Neural crest cell (in vitro differentiated cells): ENCODE measurements around the gene OSBPL2. TPM values are rescaled to one million over a fixed set of nuclear protein-coding genes. Genes with fewer than 3 reads are reported as not detected.

Experiments
- DNase-seq: peaks from one replicate; pipeline ENCODE4 v3.0.0; 2021; ENCODE audit warnings: low read depth, mixed read lengths, low spot score
- H3K27ac Mint-ChIP-seq: one replicate; pipeline ENCODE4 v1.8.0; 2021; ENCODE audit warnings: mild to moderate bottlenecking, mixed read lengths; ENCODE audit not compliant: unreplicated experiment
- H3K27me3 Mint-ChIP-seq: 2 replicates; pipeline ENCODE4 v1.8.0; 2021; ENCODE audit warnings: low read depth, mild to moderate bottlenecking, mixed read lengths
- H3K36me3 Mint-ChIP-seq: 2 replicates; pipeline ENCODE4 v1.8.0; 2021; ENCODE audit warnings: low read depth, mild to moderate bottlenecking, mixed read lengths
- H3K4me1 Mint-ChIP-seq: 2 replicates; pipeline ENCODE4 v1.8.0; 2021; ENCODE audit warnings: mixed read lengths
- H3K4me3 Mint-ChIP-seq: one replicate; pipeline ENCODE4 v1.8.0; 2021; ENCODE audit warnings: mild to moderate bottlenecking, mixed read lengths
- H3K9me3 Mint-ChIP-seq: 2 replicates; pipeline ENCODE4 v1.8.0; 2021; ENCODE audit warnings: mixed read lengths
- total RNA-seq: library from RNA; stranded (reverse); gene quantifications from 2 replicates; pipeline ENCODE4 v1.2.1, GENCODE V29; 2021
- TF ChIP-seq, protein P1 (sequence below): fragments of 200-600 bp; sonication (generic); conservative IDR thresholded peaks from 2 replicates; pipeline ENCODE4 v1.5.0; 2021; ENCODE audit warnings: antibody characterized with exemption, mild to moderate bottlenecking

Gene OSBPL2
- total RNA-seq, 1 donor from 2014 or later: 33.1 TPM

DNA sequence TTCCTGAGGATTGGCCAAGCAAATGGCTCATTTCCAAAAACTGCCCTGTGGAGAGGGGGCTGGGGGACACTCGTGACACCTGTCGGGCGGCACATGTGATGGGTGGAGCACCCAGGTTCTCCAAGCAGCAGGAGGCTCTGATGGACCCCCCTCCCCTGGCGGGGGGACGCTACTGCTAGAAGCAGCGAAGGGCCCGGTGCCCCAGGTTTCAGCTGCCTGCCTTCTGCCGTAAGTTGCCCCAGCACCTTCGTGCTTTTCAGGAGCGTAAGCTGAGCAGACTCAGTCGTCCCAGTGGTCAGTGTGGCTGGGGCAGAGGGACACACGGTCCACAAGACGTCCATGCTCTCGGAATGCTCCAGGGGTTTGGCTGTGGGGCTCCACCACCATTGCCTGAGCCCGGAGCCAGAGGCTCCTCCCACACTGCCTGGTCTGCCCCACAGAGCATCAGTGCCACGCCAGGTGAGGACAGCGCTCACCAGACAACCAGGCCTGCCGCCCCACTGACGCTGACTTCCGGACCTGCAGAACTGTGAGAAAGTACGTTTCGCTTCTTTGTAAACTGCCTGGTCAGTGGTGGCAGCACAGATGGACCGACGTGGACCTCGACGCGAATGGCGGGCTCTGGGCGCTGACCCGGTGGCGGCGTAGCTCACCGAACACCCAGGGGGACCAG lies 60.4 kb downstream of the OSBPL2 start:
- H3K36me3 Mint-ChIP-seq: no peaks in the 10 kb centered on the region
- no peak overlapping the region for H3K4me3 Mint-ChIP-seq
- TF ChIP-seq, protein P1, sequence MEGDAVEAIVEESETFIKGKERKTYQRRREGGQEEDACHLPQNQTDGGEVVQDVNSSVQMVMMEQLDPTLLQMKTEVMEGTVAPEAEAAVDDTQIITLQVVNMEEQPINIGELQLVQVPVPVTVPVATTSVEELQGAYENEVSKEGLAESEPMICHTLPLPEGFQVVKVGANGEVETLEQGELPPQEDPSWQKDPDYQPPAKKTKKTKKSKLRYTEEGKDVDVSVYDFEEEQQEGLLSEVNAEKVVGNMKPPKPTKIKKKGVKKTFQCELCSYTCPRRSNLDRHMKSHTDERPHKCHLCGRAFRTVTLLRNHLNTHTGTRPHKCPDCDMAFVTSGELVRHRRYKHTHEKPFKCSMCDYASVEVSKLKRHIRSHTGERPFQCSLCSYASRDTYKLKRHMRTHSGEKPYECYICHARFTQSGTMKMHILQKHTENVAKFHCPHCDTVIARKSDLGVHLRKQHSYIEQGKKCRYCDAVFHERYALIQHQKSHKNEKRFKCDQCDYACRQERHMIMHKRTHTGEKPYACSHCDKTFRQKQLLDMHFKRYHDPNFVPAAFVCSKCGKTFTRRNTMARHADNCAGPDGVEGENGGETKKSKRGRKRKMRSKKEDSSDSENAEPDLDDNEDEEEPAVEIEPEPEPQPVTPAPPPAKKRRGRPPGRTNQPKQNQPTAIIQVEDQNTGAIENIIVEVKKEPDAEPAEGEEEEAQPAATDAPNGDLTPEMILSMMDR: no peak
- H3K27ac Mint-ChIP-seq: peak overlapping the region; percentile 43
- DNase-seq: no peak
- no peaks in the 10 kb centered on the region for H3K9me3 Mint-ChIP-seq
- peaks cover 14% of the 10 kb centered on the region for H3K4me1 Mint-ChIP-seq
- H3K27me3 Mint-ChIP-seq: peaks cover 2% of the 10 kb centered on the region

DNA sequence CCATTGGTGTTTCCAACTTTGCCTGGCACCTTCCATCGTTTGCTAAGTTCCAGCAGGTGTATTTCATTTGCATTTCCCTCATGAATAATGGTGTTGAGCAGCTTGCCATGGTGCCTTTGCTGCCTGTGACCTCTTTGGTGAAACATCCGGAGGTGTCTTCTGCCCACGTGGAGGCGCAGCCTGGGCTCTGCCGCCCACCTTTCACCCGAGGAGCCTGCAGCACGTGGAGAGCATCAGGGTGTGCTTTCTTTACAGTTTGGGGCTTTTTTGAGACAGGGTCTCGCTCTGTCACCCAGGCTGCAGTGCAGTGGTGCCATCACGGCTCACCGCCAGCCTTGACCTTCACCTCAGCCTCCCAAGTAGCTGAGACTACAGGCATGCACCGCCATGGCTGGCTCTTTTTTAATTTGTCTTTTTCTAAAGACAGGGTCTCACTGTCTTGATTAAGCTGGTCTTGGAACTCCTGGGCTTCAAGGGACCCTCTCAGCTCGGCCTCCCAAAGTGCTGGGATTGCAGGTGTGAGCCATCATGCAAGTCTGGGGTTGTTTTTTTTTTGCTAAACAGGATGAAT lies 61.4 kb downstream of the OSBPL2 start:
- Mint-ChIP-seq H3K9me3 (no peaks in the 10 kb centered on the region), H3K27ac (no peak overlapping the region), H3K27me3 (peaks cover 2% of the 10 kb centered on the region), H3K4me1 (peaks cover 18% of the 10 kb centered on the region), H3K36me3 (no peaks in the 10 kb centered on the region), H3K4me3 (no peak overlapping the region)
- DNase-seq: no peak
- TF ChIP-seq, protein P1: no peak

DNA sequence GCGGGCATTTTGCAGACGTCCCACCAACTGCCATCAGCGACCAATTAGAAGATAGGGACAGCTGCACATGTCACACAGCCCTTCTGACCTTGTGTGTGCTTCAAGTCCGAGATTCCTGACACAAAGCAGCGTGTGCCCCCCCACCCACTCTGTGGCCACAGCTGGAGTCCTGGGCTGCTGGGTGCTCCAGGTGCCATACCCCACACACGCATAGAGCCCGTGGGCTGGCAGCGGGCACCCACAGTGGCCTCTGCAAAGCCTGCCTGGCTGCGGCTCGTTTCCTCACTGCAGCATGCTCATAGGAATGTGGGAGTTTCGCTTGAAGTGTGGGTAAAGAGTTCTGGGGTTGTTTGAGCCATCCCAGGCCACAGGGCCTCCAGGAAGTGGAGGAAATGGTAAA lies 62.0 kb downstream of the OSBPL2 start:
- no peak overlapping the region for H3K27ac Mint-ChIP-seq
- DNase-seq: no peak
- H3K36me3 Mint-ChIP-seq: no peaks in the 10 kb centered on the region
- H3K4me3 Mint-ChIP-seq: no peak overlapping the region
- H3K27me3 Mint-ChIP-seq: peaks cover 2% of the 10 kb centered on the region
- TF ChIP-seq, protein P1: no peak
- peaks cover 18% of the 10 kb centered on the region for H3K4me1 Mint-ChIP-seq
- H3K9me3 Mint-ChIP-seq: no peaks in the 10 kb centered on the region

GRCh38 chr20:62301111-62301668 lies 62.9 kb downstream of the OSBPL2 start:
- Mint-ChIP-seq H3K27me3 (peaks cover 2% of the 10 kb centered on the region), H3K27ac (no peak overlapping the region), H3K4me3 (peak overlapping the region; percentile 68), H3K9me3 (no peaks in the 10 kb centered on the region), H3K36me3 (no peaks in the 10 kb centered on the region), H3K4me1 (peaks cover 21% of the 10 kb centered on the region)
- no peak for DNase-seq
- TF ChIP-seq, protein P1: no peak

- Mint-ChIP-seq H3K27ac (peak overlapping the region; percentile 98), H3K27me3 (peaks cover 2% of the 10 kb centered on the region), H3K4me1 (peaks cover 21% of the 10 kb centered on the region), H3K36me3 (no peaks in the 10 kb centered on the region), H3K4me3 (peak overlapping the region; percentile 95), H3K9me3 (no peaks in the 10 kb centered on the region)
- DNase-seq: peak; percentile 81
- TF ChIP-seq, protein P1: peak; percentile 86
Measured at GRCh38 chr20:62301773-62302340, 63.5 kb downstream of the OSBPL2 start.
